Medulla oblongata (tissue), 1 donor: ENCODE measurements around the gene ECEL1.
"Not testable (repeated sequence)": the region's sequence is repeated elsewhere in the genome, so short reads cannot be mapped to it uniquely, and the experiment has no call there.

Experiments
- DNase-seq: peaks from one replicate; pipeline ENCODE4 v3.0.0-alpha.2; 2015; ENCODE audit errors: extremely low spot score

Gene ECEL1

GRCh38 chr2:232487385-232488096, at the start of gene ECEL1:
Gene ECEL1 (minus strand): TSS chr2:232487834. CDS start chr2:232486653, 1,181 bp downstream.
- DNase-seq, result no peak

- DNase-seq, result no peak
Measured at GRCh38 chr2:232537079-232537478, 49.4 kb upstream of the ECEL1 start.

DNA sequence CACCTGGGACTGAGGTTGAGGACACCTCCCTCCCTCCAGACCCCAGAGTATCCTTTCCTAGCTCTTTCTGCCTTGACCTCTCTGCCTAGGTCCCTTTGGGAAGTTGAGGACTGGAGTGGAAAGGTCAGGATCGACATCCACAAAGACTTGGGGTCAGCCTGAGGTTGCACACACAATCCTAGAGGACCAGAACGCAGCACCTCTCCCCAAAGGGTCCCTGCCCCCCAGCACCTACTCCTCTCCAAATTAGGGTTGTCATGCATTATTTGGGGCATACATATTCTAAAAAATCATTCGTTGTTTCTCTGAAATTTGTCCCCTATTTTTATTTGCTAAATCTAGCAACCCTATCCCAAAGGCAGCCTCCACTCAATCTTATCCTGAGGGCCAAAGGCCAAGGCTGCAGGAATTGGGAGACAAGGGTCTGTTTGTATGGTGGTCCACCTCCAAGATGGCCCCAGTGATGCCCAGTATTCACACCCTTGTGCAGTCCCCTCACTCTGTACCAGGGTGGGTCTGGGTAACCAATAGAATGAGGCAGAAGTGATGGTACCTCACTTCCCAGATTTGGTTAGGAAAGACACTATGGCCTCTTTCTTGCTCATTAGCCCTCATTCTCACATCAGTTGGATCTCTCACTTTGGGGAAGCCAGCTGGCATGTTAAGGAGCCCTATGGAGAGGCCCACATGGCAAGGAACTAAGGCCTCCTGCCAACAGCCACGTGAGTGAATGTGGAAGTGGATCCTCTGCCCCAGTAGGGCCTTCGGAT, 48.3 kb upstream of the ECEL1 start:
- no peak for DNase-seq

DNA sequence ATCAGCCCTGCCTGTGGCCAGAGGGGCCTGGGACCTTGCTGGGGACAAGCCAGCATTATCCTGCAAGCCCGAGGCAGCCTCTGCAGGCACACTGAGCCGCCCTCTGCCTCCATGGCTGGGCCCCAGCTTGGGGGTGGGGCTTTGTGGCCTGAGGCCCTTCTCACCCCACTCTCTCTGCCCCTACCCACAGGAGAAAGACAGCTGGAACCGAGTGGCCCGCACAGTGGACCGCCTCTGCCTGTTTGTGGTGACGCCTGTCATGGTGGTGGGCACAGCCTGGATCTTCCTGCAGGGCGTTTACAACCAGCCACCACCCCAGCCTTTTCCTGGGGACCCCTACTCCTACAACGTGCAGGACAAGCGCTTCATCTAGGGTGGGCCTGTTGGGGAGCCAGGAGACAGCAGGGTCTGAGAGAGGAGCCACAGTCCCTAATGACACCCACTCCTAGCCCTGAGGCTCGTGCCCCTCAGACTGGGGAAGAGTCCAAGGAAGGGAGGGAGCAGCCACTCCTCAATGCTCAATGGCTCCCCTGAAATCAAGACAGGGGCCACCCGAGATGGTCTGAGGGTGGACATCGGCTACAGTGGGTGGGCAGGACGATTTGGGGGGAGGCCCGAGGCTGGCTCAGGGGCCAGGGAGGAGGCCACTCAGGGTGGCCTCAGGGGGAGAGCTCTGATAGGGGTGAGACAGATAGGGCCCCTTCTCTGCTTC, 47.5 kb upstream of the ECEL1 start:
- no peak for DNase-seq

DNA sequence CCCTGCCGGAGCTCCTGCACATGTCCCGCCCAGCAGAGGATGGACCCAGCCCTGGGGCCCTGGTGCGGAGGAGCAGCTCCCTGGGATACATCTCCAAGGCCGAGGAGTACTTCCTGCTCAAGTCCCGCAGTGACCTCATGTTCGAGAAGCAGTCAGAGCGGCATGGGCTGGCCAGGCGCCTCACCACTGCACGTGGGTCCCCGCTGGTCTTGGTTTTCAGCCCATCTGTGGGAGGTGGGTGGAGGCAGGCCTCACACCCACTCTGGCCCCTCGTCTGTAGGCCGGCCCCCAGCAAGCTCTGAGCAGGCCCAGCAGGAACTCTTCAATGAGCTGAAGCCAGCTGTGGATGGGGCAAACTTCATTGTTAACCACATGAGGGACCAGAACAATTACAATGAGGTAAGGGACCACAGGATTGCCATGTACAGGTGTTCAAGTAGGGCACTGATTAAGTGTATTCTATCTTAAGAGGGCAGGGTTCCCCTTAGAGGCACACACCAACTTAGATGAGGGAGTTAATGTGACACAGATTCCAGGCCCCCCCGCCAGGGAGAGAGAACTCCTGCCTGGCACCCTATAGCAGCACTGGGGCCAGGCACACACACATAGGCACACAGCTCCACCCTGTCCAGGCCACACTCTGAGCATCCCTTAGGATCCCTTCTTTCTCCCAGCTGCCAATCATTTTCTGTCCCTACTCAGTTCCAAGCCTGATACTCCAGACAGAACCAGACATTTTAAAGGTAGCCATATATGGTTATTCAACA, 46.5 kb upstream of the ECEL1 start:
- DNase-seq, result no peak

- not testable (repeated sequence) for DNase-seq
Measured at GRCh38 chr2:232532821-232533220, 45.2 kb upstream of the ECEL1 start.

DNA sequence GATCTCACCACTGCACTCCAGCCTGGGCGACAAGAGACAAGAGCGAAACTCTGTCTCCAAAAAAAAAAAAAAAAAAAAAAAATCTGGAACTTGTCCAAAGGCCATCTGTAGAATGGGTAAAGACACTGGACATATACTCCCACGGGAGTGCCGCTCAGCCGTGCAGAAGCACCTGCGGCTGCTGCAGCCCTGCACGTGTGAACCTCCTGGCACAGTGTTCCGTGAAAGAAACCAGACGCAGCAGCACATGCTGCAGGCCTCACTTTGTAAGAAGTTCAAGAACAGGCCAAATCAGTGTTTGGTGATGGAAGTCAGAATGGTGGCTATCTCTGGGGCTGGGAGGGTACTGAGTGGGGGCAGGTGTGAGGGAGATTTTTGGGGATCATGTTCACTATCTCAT, 44.8 kb upstream of the ECEL1 start:
- DNase-seq, result no peak

DNA sequence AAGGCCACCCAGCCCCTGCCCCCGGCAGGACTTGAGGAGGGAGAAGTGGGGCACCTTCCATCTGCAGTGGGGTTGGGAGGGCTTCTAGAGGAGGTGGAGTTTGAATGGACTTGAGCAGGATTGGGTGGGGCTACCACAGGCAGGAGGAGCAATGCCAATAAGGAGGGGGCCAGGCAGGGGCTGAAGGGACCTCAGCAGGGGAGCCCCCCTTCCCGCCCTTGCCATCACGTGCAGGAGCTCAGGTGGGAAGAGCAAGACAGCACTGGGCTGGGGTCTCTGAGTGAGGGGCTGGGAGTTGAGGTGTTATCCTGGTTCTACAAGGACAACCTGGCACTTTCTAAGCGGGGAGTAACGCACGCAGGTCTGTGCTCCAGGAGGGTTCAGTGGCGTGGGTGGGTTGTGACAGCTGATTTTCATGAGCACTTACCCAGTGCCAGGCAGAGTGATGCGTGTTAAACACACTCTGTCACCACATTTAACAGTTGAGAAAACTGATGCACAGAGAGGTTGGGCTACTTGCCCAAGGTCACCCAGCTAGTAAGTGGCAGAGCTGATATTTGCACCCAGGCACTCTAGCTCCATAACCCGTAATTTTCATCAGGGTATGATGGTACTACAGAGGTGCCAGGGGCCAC, 43.1 kb upstream of the ECEL1 start:
- DNase-seq, result no peak

GRCh38 chr2:232529806-232530547, 42.3 kb upstream of the ECEL1 start:
- DNase-seq, result no peak

- peak; percentile 12 for DNase-seq
Measured at GRCh38 chr2:232528746-232529460, 41.3 kb upstream of the ECEL1 start.

DNA sequence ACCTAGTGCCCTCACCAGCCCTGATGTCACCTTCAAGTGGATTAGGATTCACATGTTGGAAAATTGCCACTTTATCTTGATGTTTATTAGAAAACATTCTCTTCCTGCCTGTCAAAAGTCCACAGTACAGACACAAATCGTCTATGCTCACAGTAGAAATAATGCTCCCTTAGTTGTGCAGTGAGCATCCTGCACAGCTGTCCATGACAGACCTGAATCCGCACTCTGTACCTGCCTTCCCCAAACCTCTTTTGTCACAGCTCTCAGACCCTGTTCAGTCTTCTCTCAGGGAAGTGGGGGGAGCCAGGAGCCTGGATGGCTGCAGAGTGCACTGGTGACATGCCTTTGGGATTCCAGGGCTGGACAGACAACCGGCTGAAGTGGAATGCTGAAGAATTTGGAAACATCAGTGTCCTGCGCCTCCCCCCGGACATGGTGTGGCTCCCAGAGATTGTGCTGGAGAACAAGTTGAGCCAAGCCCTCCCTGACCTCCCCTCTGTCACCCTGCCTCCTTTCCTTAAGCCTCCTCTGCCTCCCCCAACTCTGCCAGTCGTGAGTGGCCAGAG, 40.4 kb upstream of the ECEL1 start:
- DNase-seq, result no peak

DNA sequence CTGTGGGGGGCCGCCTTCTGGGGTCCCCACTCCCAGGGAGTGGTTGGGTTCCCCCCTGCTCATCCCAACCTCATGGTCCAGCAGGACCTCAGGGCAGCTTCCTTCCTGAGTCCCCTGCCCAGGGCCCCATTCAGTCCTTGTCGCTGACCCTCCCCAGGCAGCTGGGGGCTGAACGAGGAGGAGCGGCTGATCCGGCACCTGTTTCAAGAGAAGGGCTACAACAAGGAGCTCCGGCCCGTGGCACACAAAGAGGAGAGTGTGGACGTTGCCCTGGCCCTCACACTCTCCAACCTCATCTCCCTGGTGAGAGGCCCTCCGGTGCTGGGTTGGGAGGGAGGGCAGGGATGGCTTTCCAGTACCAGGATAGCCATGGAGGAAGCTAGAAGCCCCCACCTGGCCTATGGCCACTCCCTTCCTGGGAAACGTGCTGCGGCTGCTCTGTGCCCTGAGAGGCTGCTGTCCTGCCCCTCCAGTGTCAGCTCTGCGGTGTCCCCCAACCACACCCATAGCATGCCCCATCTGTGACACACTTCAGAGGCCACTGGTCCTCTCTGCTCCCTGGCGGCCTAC, 38.8 kb upstream of the ECEL1 start:
- DNase-seq, result no peak

DNA sequence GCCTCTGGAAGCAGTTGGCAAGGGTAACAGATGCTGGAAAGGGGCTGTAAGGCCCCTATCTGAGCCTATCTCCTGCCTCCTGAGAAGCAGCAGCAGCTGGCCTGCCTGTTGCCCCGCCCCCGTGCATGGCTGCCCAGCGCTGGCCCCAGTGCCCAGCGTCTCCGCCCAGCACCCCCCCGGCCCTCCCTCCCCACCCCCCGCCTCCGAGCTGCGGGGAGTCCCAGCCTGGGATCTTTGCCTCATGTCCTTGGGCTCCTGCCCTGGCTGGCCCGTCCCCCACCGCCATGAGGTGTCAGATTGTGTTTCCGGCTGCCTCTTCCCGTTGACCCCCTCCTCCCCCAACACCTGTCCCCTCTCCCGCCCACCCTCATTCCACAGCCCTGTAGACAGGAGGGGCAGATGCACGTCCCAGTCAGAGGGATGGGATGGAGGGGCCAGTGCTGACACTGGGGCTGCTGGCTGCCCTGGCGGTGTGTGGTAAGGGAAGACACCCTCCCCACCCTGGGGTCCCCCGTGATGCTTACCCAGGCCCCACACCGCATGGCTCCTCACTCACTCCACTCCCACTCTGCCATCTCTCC, 38.2 kb upstream of the ECEL1 start, which contains the start of gene CHRND:
Gene CHRND, plus strand, starts transcription at position 370 of the 581 bp plus-strand sequence. Its CDS starts 56 bp downstream, at position 426.
- peak; percentile 47 for DNase-seq

DNA sequence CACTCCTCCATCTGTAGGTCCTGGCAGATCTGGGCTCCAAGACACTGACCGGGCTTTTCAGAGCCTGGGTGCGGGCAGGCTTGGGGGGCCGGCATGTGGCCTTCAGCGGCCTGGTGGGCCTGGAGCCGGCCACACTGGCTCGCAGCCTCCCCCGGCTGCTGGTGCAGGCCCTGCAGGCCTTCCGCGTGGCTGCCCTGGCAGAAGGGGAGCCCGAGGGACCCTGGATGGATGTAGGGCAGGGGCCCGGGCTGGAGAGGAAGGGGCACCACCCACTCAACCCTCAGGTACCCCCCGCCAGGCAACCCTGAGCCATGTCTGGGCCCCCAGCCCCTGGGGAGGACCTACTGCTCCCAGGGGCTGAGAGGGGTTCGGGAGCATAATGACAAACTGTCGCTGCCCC, 37.6 kb upstream of the ECEL1 start:
- no peak for DNase-seq

DNA sequence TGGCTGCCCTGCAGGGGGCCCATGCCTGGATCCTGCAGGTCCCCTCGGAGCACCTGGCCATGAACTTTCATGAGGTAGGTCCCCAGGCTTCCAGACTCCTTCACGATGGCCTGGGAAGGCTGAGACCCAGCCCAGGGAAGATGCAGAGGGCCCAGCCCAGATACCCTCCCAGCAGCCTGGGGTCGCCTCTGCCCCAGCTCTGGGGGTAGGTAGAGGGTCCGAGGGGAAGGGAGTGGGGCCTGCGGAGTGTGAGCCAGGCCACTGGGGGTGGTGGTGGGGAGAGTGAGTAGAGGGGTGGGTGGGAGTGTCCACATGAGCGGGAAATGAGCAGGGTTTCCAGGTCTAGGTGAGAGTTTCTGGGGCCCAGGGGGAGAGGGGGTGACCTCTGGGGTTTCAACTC, 37.1 kb upstream of the ECEL1 start:
- no peak for DNase-seq

DNA sequence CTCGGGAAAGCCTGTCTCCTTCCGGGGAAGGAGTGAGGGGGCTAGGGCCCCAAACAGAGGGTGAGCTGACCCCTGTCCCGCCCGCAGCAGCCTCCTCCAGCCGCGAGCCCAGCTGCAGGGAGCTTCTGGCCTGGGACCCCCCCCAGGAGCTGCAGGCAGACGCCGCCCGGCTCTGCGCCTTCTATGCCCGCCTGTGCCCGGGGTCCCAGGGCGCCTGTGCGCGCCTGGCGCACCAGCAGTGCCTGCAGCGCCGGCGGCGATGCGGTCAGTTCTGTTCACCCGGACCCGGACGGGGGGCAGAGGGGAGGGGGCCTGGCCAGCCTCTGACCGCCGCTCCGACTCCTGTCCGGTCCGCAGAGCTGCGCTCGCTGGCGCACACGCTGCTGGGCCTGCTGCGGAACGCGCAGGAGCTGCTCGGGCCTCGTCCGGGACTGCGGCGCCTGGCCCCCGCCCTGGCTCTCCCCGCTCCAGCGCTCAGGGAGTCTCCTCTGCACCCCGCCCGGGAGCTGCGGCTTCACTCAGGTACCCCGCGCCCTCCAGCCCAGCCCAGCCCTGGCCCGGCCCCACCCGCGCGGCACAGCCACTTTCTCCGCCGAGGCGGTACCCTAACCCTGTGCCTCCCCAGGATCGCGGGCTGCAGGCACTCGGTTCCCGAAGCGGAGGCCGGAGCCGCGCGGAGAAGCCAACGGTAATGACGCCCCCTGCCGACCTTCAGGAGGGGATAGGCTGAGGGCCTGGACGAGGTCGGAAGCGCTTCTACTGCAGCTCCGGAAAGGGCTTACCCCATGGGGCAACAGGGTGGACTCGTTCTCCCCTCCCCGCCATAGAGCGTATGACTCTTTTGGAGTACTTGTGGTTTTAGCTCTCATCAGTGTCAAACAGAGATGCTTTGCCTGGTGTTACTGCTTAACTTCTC, 36.3 kb upstream of the ECEL1 start:
- DNase-seq, result no peak

DNA sequence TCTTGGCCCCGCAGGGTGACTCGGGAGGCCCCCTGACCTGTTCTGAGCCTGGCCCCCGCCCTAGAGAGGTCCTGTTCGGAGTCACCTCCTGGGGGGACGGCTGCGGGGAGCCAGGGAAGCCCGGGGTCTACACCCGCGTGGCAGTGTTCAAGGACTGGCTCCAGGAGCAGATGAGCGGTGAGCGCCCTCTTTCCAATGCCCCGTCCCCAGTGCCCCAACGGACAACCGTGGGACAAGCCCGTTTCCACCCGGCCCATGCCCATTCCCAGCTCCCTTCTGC, 35.7 kb upstream of the ECEL1 start:
- no peak for DNase-seq
